RCC 7860 (cell line): Measurements from ENCODE around the gene SKIDA1.
A peak's percentile ranks its signal among the peaks of the same experiment; 100 is the strongest.
"Not testable (repeated sequence)": the region's sequence is repeated elsewhere in the genome, so short reads cannot be mapped to it uniquely, and the experiment has no call there.

Experiments
- DNase-seq: peaks from one replicate; pipeline ENCODE4 v3.0.0-alpha.2; 2015; ENCODE audit warnings: low spot score
- FAIRE-seq: peaks from 2 replicates; lab custom pipeline; 2012; peaks lifted over from hg19 to GRCh38; lab: Jason Lieb, UNC

The SKIDA1 gene

DNA sequence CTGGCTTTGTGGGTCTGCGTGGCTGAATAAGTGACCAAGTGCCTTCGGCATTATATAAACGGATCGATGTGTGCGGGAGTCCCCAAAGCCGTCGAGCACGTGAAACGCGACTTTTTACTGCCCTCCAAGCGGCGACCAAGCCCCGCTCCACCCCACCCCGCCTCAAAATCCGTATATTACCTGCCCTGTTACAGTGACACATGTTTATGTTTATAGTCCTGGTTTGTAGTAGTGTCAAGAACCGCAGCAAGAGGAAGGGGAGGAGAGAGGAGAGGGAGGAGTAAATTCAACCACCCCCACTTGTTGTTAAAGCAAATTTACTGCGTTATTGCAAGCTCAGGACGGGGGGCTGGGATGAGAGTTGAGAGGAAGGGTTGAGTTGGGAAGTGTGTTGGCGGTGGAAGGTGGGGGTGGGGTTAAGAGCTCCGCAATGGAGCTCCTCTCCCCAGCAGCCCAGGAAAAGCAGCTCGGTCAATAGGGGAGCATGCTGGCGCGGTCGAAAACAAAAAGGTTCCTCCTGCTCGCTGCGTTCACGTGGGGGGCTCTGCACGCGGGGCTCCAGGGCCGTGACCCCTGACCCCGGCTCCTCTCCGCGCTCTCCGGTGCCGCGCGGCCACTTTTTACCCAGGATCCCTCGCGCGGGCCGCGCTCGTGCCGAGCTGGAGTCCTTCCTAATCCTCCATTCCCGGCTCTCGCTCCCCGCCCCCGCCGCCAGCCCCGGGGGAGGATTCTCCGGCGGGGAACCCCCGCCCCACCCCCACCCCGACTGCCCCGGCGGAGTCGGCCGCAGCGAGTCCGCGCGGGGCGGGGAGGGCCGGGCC lies at the start of gene SKIDA1:
Gene SKIDA1 (minus strand): TSS at position 316 of the 821 bp plus-strand sequence. CDS start 7,860 bp downstream, outside the sequence.
- DNase-seq (peak; percentile 69), FAIRE-seq (no peak)

DNA sequence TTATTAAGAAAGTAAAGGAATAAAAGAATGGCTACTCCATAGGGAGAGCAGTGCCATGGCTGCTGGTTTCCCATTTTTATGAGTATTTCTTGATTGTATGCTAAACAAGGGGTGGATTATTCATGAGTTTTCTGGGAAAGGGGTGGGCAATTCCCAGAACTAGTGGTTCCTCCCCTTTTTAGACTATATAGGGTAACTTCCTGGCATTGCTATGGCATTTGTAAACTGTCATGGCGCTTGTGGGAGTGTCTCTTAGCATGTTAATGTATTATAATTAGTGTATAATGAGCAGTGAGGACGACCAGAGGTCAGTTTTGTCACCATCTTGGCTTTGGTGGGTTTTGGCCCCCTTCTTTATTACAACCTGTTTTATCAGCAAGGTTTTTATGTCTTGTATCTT lies 49.0 kb upstream of the SKIDA1 start:
- DNase-seq, FAIRE-seq: not testable (repeated sequence)

DNA sequence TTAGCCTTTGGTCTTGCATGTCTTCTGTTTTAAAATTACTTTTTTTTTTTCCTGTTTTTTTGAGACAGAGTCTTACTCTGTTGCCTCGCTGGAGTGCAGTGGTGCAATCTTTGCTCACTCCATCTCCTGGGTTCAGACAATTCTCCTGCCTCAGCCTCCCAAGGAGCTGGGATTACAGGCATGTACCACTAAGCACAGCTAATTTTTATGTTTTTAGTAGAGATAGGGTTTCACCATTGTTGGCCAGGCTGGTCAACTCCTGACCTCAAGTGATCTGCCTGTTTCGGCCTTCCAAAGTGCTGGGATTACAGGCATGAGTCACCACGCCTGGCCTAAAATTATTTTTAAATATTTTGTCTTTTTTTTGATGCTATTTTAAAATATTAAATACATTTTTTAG lies 47.1 kb upstream of the SKIDA1 start:
- FAIRE-seq, result peak; percentile 32
- no peak for DNase-seq

DNA sequence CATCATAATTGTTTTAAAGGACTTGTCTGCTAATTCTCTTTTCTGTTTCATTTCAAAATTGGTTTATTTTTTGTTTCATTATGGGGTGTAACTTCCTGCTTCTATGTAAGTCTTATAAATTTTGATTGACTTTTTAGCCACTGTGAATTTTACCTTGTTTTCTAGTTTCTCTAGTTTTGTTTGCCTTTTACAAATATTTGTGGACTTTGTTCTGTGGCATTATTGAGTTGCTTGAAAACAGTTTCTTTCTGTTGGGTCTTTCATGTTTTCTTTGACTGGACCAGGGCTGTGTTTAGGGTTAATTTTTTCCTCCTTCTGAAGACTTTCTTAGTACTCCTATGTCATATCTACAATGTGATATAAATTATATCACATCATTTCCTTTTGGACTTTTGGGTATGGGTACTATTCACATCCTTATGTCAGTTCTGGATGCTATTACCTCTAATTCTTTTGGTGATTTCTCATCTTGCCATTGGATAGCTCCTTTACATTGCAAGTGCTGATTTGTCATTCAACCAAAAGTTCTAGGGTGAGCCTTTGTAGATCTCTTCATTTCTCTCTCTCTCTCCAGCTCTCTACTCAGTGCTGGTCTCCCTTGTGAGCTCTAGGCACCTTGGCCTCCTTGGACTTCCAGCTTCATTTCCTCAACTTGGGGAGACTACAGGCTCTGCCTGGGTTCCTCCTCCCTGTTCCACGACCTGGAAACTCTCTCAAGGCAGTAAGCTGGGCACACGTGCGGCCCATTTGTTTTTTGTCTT lies 45.5 kb upstream of the SKIDA1 start:
- DNase-seq (no peak), FAIRE-seq (peak; percentile 5)

DNA sequence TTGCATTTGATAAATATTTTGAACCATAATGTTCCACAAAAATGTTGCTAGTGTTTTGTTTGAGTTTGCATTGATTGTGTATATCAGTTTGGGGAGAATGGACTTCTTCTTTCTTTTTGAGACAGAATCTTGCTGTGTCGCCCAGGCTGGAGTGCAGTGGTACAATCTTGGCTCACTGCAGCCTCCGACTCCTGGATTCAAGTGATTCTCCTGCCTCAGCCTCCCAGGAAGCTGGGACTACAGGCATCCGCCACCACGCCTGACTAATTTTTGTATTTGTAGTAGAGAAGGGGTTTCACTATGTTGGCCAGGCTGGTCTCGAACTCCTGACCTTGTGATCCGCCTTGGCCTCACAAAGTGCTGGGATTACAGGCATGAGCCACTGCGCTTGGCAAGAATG lies 33.5 kb upstream of the SKIDA1 start:
- FAIRE-seq, DNase-seq: not testable (repeated sequence)

DNA sequence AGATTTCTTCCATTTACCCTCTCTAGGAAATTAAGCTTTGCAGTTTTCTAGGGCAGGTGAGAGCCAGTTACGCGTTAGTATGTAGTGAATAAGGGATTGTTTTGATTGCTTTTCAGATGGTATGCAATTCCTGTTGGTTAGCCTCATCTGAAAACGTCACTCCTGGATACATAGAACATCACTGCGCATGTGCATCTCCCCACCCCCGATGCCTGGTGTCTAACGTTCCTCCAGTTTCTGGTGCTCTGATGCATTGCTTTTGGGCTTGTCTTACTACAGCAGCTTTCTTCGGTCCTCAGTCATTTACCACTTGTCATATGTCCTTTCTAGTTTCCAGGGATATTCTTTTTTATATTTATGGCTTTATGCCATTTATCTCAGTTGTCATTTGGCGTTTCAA lies 31.0 kb upstream of the SKIDA1 start:
- FAIRE-seq (no peak), DNase-seq (no peak)

DNA sequence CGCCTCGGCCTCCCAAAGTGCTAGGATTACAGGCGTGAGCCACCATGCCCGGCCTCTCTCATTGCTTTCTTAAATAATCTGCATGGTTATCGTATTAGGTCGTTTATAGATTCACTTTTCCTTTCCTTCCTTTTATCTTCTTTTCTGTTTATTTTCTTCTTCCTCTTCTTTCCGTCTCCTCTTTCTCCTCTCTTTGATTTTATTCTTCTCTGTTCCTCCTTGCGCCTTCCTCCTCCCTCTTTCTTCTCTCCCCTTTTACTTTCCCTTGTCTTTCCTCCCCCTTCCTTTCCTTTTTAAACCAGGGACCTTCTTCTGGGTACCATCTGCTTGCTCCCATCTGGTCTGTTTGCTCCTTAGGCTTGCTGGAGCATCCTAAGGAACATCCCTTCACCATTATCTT lies 27.2 kb upstream of the SKIDA1 start:
- FAIRE-seq (no peak), DNase-seq (no peak)

DNA sequence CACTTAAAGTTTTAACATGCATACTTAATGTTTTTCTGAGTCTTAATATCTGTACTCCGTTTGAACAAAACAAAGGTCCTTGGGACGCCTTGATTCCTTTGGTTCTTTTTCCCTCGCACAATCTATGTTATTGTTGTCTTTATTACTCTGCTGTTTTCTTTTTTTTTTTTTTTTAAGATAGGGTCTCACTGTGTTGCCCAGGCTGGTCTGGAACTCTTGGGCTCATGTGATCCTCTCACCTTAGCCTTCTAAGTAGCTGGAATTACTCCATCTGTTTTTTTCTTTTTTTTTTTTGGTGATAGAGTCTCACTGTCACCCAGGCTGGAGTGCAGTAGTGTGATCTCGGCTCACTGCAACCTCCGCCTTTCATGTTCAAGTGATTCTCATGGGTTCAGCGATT lies 21.8 kb upstream of the SKIDA1 start:
- DNase-seq (no peak), FAIRE-seq (no peak)

DNA sequence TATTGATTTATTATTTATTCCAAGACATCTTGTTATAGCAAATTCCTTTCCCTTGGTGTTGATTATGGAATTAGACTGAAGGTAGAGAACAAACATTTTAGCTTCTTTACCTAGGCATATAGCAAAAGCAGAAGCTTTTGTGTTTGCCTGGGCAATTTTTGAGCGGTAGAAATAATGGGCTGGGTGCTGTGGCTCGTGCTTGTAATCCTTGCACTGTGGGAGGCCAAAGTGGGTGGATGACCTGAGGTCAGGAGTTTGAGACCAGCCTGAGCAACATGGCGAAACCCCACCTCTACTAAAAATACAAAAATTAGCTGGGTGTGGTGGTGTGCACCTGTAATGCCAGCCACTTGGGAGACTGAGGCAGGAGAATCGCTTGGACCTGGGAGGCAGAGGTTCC lies 15.2 kb upstream of the SKIDA1 start:
- not testable (repeated sequence) for DNase-seq, FAIRE-seq

DNA sequence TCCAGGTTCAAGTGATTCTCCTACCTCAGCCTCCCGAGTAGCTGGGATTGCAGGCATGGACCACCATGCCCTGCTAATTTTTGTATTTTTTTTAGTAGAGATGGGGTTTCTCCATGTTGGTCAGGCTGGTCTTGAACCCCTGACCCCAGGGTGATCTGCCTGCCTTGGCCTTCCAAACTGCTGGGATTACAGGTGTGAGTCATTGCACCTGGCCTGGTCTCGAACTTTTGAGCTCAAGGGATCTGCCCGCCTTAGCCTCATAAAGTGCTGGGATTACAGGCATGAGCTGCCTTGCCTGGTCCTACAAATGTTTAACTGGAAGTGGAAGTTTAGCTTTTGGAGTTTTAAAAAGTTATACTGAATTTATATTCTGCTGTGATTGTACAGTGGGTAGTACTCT lies 11.4 kb upstream of the SKIDA1 start:
- FAIRE-seq (no peak), DNase-seq (no peak)

DNA sequence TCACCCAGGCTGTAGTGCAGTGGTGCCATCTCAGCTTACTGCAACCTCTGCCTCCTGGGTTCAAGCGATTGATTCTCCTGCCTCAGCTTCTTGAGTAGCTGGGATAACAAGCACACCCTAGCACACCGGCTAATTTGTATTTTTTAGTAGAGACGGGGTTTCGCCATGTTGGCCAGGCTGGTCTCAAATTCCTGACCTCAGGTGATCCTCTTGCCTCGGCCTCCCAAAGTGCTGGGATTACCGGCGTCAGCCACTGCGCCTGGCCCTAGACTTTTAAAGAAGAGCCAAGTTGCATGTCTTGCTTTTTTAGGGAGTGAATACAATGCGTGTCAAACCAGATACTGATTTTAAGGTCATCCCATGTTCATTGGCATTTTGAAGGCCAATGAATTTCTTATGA lies 10.5 kb upstream of the SKIDA1 start:
- not testable (repeated sequence) for FAIRE-seq, DNase-seq

DNA sequence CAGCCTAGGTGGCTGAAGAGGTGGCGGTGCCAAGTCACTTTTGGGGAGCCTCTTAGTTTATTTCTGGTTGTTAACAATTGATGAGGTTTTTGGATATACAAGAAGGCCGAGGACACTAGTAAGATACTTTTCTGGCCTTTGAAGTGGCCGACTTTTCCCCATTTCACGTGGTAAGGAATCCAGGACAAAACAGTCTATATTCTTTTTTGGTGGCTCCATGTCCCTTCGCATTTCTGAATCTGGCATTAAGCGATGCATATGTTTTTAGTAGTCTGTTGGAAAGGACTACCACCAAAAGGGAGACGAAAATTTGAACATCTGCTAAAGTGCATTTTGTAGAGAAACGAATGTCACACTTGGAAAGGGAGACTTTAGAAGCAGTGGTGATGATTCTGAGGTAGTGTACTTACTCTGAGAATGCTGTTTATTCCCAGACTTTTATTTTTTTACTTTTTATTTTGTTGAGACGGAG lies 10.0 kb upstream of the SKIDA1 start:
- no peak for FAIRE-seq
- no peak for DNase-seq

DNA sequence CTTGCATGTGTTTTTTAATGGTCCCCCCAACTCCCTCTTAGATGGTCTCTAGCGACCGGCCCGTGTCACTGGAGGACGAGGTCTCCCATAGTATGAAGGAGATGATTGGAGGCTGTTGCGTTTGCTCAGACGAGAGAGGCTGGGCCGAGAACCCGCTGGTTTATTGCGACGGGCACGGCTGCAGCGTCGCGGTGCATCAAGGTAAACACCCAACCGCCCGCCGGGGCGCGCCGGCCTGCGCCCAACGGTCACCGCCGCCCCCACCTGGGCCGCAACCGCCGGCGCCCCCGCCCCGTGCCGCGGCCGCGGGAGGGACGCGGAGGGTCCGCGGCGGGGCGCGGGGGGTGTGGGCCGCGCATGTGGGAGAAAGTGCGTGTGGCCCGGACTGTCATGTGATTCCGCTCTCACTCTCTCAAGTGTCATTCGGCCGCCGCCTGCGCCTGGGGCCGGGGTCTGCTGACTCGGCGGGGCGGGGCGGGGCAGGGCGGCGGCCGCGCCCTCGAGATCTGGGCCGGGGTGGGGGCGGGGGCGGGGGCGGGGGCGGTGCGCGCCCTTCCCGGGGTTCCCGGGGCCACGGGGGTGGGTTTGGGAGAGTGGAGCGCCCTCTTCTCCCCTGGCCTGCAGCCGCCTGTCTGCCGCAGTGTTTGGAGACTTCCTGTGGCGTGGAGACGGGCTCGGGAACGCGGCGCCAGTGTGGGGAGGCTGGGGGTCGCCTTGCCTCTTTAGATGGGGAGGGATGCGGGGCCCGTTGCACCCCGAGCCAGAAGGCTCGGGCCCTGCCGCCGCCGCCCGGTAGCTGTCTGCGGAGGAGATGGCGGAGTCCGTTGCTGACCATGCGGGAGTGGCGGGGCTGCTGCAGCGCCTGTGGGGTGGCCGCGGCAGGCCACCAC lies 9.4 kb upstream of the SKIDA1 start:
- no peak for FAIRE-seq
- DNase-seq, result peak; percentile 31

DNA sequence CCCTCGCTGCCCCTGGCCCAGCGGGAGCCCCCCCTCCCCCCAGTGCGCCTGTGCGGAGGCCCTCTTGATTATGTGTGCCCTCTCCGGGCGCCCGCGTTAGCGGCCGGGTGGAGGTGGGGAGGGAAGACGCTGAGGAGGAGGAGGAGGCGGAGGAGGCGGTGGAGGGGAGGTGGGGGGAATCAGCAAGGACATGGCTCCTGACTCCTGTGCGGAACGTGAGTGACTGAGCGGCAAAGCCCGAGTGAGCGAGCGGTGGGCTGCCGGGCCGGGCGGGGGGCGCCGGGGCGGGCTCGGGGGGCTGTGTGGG lies 8.8 kb upstream of the SKIDA1 start:
- FAIRE-seq, result no peak
- no peak for DNase-seq

DNA sequence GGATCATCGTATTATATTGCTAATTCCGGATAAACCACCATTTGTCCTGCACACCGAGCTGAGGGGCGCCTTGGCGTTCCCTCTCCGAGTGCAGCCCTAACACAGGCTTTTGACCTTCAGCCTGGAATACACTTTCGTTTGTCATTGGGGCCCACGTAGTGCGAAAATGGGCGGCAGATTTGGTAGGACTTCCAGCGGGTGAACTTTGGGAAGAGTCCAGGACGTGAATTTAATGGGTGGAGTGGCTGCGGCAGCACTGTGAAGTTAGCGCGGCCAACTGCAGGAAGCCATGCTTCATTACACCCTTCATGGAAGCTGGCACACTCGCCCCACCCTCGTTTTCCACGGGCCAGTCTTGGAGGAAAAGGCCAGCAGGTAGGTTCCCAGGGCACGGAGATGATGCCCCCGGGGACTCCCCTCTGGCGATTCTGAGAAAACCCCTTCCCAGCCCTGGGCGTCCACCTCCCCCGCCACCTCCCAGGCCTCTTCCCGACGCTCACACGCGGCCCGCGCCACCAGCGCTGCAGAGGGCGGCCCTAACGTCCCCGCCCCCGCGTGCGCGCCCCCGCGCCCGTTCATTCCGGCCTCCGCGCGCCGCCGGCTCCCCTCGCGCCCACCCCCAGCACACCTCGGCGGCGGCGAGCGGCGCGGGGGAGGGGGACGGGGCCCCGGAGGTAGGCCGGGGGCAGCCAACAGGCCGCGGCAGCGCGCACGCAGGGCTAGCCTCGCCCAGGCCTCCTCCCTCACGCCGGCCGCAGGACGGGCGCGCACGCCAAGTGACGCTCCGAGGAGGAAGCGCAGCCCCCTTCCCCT lies 8.2 kb upstream of the SKIDA1 start, which contains the start of gene MLLT10:
Gene MLLT10 (plus strand): TSS at position 766 of the 813 bp plus-strand sequence. CDS start 413 bp downstream, outside the sequence.
- peak; percentile 87 for DNase-seq
- peak; percentile 46 for FAIRE-seq

DNA sequence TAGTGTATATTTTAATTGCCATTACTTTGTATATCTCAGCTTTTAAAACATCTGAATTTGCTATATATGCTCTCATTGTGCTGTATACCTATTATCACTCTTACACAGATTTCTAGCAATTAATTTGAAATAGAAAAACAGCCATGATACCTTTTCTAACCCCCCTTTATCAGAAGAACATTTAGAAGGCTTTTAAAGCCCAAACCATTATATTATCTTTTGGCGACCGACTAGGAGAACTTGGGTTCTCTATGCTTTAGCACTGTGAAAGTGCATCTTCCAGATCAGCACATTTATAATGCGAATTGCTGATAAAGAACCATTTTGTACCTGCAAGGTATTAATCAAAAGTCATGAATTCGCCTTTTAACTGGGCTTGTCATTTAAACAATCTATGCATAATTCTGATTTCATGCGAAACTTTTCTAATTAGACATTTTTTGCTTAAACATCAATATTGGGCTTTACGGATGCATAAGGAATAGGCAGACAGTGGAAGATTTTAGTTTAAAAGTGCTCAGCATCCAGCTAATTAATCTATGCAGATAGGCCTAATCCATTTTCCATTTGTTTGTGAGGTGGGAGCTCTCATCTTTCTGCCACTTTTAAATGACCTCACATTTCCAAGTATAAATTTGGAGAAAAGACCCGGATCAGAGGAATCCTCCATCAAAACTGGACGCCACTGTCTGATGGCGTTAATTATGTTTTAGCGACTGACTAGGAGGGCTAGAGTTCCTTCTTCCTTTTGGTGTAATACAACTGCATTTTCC lies 7.4 kb upstream of the SKIDA1 start:
- DNase-seq (no peak), FAIRE-seq (no peak)

DNA sequence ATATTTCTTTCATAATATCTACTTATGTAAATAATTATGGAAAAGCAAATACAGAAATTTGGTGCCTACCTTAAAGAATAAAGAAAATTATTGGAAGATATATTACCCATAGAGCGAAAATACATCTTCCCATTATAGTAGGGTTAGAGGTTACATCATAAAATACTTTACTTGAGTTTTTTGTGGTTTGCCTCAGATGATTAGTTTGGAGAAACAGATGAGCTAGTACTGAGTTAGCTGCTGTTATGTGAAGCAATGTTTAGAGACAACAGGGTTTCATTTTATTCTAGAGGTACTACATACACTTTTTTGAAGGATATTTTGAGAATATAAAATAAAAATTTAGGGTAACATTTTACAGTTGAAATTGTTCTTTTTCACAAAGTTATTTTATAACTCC lies 5.7 kb upstream of the SKIDA1 start:
- peak; percentile 87 for FAIRE-seq

DNA sequence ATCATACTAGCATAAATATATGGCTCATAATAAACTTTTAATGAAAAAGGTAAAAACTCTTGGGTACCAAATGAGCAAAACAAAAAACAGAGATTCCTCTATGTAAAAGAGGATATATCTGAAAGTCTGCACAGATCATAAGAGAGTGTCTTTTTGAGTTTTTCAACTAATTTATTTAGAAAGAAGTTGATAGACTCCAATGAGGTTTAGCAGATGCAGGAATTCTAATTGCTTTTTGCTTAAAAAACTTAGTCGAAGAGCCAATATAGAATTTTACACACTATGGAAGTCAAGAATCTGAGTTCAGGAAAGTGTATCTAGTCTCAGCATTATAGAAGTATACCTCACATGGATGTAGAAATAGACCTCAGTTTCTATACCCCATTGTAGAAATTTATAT lies 5.2 kb upstream of the SKIDA1 start:
- DNase-seq, result no peak
- no peak for FAIRE-seq

More for the DNA sequence above, 5.7 kb upstream of the SKIDA1 start:
- DNase-seq, result peak; percentile 44

DNA sequence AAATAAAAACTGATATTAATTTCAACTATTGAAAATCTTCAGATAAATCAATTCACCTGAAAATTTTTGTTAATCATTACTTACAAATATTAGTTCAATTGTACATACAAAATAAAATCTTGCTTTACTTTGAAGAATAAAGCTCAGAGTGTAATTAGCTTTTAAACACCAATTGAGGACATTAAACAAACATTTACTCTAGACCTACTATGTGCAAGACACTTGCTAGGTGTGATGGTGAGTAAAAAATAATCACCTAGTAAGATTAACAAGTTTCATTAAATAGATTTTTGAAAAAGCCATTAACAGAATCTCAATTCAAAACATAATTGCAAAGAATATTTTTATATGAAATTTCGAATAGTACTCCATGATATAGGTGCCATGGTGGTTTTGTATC lies 4.7 kb upstream of the SKIDA1 start:
- no peak for DNase-seq
- FAIRE-seq, result peak; percentile 21
